NCI-H128 (cell line): Measurements from ENCODE around the gene ZNF860.
A peak's percentile ranks its signal among the peaks of the same experiment; 100 is the strongest.

Experiments
- DNase-seq: peaks from one replicate; lab custom pipeline; 2025; ENCODE audit not compliant: unreplicated experiment; lab: John Stamatoyannopoulos, UW

ZNF860 gene

DNA sequence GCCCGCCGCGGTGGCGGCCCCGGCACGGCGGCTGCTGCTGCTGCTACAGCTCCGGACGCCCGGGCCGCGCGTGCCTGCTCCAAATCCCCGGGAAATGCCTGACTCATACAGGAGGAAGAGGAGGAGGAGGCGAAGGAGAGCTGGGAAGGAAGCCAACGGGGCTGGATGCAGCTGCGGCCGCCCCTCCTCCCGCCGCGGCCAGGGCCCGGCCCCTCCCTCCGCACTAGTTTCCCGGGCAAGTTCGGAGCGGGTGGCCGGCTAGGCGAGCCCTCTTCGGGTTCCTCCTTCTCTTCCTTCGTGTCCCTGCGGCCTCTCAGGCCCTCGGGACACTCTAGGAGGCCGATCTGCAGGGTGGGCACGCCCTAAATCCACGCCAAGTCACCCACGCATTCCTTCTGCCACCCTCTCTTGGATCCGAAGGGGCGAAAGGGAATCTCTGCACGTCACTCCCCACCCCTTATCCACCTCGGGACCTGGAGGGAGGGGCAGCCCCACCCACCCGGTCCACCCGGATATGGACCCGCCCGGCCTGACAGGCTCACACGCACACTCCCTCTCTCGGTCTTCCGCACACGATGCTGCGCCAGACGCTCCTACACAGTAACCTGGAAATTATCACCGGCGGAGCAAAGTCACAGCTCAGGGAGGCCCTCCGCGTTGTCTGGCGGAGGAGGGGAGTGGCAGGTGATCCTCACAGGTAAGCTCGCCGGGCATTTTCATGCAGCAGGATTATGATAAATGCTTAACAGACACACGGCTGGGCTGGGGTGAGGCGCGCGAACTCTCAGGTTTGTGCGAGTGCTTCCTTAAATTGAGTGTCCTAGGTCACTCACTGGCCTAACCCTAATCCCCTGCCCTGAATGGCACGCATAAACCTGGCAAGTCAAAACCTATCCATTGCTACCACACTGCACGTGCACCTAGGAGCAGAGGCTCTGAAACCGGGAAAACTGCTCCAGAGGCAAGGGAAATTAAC is at the start of gene ZNF860, which contains the start of gene OSBPL10:
Gene ZNF860 (plus strand): TSS at position 545 of the 976 bp plus-strand sequence. CDS start 7,330 bp downstream, outside the sequence.
Gene OSBPL10 (minus strand): TSS at position 57 of the 976 bp plus-strand sequence. CDS start 83 bp downstream, outside the sequence.
- peak; percentile 11 for DNase-seq

DNA sequence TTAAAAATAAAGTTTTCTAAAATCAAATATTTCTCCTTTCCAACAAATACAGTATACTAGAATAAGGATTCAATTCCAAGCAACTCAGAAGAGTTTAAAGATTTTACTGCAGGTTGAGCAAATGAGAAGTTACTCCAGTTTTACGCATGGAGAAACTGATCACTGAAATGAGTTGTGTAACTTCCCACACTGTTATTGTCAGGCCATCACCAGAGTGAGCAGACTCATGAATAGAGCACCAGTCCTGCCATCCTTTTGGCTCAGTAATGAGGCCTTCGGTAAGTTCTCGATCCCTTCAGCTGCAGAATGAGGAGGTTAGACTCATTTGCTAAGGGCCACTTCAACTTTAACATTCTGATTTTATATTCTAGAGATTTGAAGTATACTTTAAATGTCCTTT is 48.6 kb upstream of the ZNF860 start:
- DNase-seq = no peak

DNA sequence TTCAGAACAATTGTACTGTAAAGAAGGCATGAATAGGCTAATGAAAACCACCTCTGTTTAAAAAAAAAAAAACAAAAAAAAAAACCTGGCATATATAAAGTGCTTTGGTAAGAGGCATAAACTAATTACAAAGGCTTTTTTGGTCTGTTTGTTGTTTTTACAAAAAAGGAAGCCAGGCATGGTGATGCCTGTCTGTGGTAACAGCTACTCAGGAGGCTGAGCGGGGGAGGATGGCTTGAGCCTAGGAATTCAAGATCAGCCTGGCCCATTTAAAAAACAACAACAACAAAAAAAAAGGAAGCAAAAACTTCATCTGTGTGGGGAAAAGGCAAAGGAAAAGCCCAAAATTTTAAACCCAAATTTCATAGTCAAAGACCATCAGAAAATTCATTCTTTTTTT is 47.5 kb upstream of the ZNF860 start:
- no peak for DNase-seq

DNA sequence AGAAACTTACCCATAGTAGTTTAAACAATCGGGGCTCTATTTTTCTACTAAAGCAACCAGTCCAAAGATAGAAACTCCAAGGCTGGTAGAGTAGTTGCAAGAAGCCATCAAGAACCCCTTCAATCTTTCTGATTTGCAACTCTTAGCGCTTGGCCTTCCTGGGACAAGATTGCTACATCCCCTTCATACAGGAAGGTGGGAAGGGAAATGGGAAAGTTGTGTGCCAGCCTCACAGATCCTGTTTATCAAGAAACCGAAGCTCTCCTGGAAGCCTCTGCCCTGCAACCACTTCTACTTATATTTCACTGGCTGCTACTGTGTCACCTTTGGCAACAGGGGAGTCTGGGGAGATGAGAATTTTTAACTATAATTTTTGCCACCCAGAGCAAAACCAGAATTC is 46.7 kb upstream of the ZNF860 start:
- DNase-seq = no peak

DNA sequence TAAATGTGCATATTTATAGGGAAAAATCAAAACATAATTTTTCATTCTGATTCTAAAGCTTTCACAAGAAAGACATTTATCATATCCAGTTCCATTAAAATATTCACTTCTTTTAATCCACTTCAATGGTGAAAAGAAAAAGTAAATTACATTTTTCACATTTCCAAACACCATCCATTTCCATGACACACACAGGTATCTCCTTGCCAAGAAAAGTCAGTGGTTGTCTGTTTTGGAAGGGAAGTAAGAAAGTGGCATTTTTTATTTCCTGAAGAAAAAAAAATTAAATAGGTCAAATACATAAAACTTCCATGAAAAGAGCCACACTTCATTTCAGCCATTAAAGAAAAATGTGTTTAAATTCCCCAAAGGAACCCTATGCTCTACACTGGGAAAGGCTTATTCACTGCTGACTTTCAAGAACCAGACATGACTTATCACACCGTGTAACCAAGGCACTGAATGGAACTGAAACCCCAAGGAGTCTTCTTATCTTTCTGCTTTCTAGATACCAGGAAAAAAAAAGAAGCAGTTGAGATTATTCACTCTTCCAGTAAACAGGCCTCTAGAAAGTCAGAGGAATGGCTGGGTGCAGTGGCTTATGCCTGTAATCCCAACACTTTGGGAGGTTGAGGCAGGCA is 45.0 kb upstream of the ZNF860 start:
- no peak for DNase-seq

DNA sequence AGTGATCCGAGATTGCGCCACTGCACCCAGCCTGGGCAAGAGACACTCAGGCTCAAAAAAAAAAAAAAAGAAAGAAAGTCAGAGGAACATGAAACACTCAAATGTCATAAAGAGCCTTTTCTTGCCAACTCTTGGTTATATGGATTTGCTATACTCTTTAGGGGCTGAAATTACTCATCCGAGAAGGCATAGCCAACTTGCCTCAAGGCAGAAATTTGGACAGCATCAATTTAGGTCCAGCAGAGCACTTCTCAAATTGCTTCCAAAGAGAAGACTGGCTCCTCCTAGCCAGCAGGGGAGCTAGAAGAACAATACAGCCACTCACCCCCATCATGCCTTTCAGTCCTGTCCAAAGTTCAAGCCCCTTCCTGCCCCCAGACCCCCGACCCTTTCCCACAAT is 44.3 kb upstream of the ZNF860 start:
- DNase-seq = no peak

DNA sequence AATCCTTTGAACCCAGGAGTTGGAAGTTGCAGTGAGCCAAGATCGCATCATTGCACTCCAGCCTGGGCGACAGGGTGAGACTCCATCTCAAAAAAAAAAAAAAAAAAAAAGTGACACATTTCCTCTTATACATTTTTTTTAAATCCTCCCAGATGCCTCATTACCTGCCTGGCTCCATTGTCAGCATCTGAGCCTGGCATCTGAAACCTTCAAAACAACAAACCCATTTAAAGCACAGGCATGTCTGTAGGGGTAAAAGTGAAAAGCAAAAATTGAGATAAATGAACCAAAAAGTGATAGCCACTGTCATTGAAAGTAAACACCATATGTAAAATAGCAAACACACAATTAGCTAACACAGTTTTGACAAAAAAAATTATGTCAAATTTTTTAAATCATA is 39.1 kb upstream of the ZNF860 start:
- no peak for DNase-seq

DNA sequence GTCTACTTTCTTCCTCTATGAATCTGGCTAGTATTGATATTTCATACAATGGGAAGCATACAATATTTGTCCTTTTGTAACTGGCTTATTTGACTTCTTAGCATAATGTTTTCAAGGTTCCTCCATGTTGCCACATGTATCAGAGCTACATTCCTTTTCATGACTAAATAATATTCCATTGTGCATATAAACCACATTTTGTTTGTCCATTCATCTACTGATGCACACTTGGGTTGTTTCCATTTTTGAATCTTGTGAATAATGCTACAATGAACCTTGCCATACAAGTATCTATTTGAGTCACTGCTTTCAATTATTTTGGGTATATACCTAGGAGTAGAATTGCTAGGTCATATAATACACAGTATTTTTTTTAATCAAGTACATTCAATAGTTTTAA is 38.5 kb upstream of the ZNF860 start:
- no peak for DNase-seq

DNA sequence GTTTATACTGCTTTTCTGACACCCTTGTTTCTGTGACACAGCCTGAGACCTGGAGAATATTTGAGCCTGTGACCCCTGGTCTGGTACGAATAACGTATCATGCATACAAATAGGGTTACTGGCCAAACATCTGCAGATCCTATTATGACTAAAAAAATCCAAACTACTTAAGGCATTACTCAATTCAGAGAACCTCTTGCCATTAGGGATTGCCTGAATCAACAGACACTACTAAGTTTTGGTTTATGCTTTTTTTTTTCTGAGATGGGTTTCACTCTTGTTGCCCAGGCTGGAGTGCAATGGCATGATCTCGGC is 35.9 kb upstream of the ZNF860 start:
- no peak for DNase-seq

DNA sequence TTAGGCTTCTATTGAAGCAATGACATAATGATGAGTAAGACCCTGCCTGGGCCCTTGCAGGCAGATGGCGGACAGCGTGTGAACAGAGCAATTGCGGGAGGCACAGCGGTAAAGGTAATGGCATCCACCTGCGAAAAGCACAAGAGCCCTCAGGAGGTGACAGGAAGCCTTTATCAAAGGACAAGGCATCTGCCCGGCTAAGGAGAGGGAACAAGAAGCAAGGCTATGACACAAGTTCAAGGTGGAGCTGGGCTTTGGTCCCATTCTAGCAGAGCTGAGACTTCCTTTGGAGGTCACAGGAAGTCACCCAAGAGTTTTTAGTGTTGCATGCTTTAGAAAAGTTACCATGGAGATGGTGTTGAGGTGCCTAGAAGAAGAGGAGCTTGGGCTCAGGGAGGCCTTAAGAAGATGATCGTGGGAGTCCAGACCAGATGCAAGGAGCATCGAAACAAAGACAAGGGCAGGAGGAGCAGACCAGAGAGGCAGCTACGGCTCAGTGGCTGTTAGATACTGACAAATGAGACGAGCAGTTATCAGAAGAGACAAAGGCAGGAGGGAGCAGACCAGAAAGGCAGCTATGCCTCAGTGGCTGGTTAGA is 35.0 kb upstream of the ZNF860 start:
- no peak for DNase-seq

DNA sequence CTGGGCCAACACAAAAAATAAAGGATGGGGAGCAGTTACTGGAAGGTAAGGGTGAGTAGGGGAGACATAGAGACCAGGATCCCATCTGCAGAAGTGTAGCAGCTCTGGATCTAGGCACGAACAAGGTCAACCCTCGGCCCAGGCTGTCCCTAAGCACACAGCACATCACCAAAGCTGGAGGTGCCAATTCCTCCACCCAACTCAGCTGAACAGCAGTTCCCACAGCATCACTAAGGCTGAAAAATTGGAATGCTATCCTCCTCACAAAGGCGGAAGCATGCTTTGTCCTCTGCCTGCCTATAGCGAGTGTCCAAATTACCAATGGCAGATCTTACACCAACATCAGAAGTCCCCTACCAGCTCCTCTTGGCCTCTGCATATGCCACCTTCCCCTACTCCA is 34.4 kb upstream of the ZNF860 start:
- no peak for DNase-seq

DNA sequence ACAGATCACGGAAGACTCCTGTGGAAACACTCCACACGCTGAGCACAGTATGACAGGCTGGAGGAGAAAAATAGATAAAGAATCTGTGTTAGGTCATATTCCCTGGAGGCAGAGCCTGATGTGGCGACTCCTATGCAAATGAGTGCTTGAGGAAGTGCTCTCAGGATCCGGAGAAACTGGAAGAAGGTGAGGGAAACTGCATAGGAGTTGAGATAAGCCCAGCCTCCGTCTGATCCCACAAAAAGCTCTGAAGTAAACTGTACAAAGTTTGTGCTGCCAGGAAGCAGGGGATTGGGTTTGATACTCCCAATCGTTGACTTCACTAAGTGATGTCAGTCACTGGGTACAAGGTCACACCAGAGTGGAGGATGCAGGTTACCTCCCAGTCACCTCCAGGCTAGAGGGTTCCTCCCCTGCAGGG is 33.9 kb upstream of the ZNF860 start:
- DNase-seq = no peak

DNA sequence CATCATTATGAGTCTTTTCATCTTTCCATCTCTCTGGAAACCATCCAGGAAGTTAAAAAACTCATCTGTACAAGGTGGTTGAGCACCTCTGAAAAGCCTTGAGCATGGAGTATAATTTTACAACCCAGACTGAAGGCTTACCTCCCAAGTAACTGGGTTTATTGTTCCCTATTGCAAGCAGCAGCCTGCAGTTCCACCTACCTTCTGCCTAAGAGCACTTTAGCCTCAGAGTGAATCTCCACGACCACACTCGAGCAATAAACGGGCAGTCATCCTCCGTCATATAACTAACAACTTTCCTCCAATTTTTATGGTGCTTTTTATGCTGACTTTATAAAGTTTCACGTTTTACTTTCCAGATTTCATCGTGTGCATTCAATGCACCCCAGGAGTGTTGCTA is 33.3 kb upstream of the ZNF860 start:
- no peak for DNase-seq

DNA sequence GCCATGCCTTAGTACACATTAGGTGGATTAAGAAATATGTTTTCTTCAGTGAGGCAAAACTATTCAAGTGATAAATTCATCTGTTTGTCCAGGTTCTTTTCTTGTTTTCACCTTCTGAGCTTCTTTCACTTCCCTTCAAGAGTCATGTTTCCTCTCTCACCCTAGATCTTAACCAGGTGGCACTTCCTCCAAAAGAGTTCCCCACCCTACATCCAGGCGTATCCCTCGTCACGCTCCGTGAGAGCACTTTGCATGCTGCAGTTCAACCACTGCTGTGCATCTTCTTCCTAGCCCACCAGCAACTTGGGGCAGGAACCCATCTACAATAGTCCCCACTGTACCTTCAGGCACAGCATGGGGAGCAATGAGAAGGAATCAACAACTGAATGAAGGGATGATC is 29.3 kb upstream of the ZNF860 start:
- DNase-seq = no peak

DNA sequence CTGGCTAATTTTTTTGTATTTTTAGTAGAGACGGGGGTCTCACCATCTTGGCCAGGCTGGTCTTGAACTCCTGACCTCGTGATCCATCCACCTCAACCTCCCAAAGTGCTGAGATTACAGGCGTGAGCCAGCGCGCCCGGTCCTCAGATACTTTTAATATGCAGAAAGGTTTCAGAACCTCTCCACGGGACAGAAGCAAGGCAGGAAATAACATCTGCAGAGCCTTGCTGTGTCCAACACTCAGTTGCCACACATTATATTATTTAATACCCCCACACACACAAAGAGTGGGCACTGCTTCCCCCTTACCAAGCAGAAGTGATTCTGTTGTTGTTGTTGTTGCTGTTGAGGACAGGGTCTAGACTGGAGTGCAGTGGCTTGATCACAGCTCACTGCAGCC is 28.5 kb upstream of the ZNF860 start:
- no peak for DNase-seq

DNA sequence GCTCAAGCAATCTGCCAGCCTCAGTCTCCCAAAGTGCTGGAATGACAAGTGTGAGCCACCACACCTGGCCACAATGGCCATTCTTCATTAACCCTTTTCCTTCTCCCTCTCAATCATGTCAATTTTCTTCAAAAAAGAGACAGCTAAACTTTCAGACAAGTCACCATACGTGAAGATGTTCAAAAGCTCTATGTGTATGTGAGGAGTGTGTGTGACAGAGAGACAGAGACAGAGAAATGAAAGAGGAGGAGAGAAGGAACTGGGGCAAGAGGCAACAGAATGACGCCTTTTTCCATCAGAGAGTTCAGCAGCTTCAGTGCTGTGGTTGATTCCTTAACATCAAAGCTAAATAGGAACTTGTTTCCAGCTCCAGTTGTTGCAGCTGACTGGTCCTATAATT is 27.9 kb upstream of the ZNF860 start:
- no peak for DNase-seq

DNA sequence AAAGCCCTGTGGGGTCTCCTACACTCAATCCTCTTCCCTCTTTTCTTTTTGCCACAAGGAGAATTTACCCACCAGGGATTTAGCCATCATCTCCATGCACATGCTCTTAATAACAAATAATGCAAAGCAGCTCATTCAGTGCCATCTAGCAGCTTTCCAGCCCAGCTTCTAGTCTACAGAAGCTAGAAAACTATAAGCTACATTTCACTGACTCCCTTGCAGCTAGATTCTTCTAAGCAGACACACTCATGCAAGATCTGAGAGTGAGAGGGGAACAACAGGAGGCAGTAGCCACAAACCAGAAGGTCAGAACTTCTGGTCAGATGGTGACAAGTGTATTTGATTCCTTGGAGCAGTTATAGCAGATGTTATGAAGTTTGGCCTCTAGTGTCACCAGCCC is 26.0 kb upstream of the ZNF860 start:
- DNase-seq = no peak

DNA sequence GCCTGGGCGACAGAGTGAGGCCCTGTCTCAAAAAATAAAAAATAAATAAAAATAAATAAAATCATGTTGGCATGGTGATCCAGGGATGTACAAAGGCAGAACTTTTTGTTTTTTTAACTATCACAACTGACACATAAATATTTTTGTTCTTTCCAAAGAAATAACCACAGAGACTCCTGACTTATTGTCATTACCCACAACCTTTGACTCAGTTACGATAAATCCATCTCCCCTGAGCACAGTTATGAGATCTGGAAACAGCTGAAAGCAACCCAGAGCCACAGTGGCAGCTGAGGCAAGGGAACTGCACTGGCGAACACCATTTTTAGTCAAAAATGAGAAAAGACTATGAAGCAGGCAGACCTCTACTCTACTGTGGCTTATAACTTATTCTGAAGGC is 24.4 kb upstream of the ZNF860 start:
- no peak for DNase-seq

DNA sequence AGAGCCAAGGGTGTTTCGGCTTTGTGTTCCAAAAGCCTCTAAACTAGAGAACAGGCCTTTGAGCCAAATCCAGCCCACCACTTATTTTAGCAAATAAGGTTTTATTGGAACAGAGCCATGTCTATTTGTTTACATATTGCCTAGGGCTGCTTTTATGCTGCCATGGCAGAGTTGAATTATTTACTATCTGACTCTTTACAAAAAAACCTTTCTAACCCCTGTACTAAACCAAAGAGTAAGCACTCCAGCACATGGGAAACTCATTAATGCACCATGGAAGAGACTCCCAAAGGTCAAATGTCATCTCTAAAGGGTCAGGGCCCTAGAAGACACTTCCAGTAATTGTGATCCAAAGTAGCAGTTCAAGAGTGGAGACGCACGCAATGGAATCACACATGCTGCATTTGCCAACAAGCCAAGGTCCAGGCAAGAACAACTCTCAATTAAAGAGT is 22.8 kb upstream of the ZNF860 start:
- peak; percentile 12 for DNase-seq

DNA sequence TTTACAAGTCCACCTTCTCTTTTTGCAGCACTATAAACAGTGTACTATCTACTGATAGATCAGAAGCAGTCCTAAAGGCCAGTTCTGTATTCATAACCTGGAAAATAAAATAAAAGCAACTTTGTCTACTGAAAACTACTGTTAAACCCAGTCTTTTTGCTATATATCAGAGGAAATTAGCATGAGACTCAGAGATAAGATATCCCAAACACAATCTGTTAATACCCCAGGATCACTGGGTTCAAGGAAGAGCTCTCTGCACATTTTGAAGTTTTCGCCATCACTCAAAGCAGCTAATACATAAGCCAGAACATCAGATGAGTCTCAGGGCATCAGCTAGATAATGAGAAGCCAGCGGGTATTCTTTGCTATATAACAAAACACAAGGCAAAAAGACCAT is 22.3 kb upstream of the ZNF860 start:
- DNase-seq = no peak

DNA sequence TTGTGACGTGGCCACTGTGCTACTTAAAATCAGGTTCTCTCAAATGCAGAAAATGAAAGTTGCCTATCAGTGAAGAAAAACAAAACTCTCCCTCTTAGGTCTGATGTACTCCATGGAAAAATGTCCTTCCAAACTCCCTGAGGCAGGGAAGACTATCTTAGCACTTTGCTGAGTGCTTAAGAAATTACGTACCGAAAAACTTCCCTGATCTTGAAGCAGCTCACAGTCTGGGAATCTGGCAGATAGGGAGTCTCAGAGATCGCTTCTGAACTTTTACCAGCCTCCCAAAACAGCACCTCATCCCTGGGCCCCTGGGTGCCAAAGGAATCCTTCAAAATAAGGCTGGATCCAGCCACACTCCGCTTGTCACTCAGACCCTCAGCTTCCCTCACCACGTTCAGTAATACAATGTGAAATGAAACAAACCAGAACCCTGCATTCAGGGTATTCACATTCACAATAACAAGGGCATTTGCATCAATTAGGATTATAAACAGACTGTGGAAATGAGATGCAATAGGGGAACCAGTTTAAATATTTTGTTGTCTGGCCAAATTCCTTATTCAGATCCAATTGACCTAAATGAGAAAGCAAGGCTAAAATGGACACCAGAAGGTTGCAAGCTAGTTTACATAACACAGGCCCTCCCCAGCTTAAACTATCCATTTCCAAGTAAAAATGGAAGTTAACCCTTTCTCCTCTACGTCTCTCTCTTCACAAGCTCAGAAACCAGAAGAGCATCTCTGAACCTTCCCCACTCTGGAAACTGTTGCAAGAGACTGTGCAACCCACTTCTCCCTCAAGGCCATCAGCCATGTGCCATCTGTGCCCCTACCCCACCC is 21.4 kb upstream of the ZNF860 start:
- no peak for DNase-seq
